Iris pigment epithelial cell (primary cell): ENCODE data around the gene GBP7.
"Not testable (repeated sequence)": the region's sequence is repeated elsewhere in the genome, so short reads cannot be mapped to it uniquely, and the experiment has no call there.

Experiments used
- DNase-seq: peaks from one replicate; pipeline ENCODE4 v3.0.0-alpha.2; 2011; ENCODE audit warnings: low read depth

The GBP7 gene

DNA sequence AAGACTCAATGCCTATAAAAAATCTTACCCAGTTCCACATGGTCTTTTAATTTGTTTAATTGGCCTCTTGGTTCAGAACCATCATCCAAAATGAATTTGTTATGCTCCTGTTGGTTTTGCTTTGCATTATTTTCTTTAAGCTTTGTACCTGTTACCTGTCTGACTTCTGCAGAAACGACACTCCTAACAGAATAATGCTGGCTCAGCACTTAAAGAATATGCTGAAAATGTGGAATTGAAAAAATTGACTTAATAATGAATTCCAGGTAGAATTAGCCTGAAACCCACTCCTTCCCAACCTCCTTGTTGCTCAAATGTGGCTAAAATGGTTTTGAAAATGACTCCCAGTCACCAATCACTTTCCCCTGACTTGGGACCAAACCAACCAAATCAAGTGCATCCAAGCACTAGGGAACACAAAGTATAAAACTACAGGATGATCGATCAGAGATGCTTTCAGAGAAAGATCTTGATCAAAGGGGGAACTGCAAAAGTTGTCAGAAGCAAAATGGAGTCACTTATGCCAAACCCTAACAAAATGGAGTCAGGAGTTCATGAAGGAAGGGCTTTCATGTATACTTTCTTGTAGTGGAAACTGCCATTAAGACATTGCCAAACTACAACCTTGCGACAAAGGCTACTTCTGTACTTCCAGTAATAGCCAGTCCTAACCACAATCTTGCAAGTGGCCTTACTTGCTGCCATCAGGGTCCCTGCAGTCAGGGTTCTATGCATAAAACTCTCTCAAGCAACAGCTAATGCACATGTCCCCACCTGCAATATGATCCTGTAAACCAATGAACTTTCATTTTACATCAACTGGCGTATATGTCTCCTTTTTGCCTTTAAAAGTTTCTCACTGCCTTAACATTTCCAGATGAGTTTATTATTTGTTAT is 5.4 kb downstream of the GBP7 start:
- DNase-seq, result no peak

DNA sequence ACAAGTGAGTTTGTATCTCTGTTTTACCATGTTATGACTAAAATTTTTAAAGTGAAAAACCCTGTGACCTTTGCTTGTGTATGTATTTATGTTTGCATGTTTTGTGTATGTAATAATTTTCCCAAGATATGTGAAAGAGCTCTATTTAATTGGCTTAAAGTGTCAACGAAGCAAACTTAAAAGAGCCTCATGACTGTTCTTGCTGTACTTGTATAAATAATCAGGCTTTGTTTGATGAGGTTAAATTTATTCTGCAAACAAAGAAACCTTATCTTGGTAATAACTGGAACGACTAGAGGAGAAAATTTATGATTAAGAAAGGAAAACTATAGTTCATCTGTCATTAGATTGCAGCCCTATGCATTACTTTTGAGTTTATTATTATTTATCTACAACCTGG is 6.6 kb downstream of the GBP7 start:
- DNase-seq, result no peak

DNA sequence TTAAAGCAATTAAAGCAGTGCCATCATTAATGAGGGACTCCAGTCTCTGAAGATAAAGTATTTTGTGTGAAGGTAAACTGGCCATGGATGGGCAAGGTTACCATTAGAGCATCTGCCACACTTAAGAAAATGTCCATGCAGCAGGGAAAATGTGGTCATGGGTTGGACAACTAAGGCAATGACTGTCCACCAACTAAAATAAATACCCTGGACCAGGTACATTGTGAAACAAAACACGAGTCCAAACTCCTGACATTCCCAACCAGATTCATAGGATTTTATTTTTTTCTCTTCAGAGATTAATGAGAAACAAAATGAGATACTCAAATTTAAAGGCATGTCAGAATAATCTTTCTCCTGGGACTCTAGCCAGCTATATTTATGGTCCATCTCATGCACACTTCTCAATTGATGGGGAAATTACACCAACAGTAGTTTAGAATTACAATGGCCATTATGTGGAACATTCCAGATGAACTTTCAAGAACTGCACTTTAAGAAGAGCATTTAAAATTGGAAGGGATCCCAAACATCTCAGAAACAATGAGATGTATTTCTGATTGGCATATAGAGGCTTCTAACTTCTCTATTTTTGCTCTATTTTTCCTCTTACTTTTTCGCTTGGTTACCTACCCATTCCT is 8.1 kb downstream of the GBP7 start:
- no peak for DNase-seq

DNA sequence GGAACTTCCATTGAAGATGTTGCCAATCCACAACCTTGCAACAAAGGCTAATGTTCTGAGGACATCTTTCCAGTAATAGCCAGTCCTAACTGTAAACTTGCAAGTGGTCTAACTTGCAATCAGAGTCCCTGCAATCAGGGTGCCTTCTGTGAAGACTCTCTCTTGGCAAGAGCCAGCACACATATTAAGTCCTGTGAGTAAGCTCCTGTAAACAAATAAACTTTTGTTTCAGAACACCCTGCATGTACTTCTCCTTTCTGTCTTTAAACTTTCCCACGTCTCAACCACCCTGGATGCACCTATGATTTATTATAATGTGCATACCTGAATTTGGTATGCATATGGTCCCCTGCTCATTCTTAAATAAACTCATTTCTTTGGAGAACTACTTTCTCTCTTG is 9.1 kb downstream of the GBP7 start:
- DNase-seq, result peak; percentile 9

DNA sequence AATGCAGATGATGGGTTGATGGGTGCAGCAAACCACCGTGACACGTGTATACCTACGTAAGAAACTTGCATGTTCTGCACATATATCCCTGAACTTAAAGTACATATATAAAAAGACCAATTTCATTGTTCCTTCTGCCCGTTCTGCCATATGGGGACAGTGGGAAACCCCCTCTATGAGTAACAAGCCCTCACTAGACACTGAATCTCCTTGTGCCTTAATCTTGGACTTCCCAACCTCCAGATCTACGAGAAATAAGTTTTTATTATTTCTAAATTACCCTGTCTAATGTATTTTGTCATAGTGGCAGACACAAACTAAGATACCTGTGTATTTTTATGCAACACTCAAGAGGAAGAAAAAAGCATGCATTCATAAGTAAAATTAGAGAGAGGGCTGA is 10.0 kb downstream of the GBP7 start:
- DNase-seq, result no peak

DNA sequence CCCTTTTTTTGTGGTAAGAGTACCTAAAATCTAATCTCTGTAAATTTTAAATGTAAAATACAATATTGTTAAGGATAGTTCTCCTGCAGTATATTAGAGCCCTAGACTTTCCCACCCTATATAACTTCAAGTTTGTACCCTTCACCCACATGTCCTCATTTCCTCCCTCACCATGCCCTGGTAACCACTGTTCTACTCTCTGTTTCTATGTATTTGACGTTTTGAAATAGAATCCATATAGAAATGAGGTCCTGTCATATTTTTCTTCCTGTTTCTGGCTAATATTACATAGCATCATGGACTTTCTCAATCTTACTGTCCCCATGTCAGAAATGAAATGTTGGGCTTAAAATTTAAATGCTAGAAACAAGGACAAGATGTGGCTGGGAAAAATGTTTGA is 24.8 kb downstream of the GBP7 start:
- no peak for DNase-seq

DNA sequence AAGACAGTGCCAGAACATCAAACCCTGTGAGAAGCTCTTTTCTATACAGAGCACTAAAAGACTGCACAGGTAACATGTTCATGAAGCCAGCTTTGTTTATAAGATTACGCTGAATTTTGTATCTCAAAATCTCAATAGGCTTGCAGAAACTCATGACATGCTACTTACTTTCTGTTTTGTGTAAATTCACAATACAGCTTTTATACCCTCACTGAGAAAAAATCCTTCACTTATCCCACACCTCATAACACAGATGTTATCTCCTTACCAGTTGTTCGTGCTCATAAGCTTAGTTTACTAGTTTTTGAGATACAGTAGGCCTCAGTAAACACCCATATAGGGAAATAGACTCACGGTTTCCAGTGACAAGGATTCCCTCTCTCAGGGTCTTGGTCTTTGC is 25.8 kb downstream of the GBP7 start:
- DNase-seq, result no peak

DNA sequence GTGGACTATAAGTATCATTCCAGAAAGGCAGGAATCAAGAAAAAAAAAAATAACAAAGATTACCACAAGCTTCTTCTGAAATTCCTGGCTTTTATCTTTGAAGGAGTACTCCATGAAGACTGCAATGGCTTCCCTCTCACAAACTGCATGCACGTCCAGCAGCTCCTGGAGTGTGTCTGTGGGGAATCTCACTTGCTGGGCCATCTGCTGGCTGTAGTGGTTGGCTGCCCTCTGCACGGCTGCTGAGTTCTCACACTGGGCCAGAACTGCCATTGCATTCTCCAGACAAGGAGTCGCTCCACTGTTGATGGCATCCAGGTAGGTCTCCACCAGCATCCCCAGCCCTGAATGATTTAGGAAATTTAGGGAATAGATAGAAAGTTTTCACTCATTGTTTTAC is 26.6 kb downstream of the GBP7 start:
- DNase-seq, result peak; percentile 26

DNA sequence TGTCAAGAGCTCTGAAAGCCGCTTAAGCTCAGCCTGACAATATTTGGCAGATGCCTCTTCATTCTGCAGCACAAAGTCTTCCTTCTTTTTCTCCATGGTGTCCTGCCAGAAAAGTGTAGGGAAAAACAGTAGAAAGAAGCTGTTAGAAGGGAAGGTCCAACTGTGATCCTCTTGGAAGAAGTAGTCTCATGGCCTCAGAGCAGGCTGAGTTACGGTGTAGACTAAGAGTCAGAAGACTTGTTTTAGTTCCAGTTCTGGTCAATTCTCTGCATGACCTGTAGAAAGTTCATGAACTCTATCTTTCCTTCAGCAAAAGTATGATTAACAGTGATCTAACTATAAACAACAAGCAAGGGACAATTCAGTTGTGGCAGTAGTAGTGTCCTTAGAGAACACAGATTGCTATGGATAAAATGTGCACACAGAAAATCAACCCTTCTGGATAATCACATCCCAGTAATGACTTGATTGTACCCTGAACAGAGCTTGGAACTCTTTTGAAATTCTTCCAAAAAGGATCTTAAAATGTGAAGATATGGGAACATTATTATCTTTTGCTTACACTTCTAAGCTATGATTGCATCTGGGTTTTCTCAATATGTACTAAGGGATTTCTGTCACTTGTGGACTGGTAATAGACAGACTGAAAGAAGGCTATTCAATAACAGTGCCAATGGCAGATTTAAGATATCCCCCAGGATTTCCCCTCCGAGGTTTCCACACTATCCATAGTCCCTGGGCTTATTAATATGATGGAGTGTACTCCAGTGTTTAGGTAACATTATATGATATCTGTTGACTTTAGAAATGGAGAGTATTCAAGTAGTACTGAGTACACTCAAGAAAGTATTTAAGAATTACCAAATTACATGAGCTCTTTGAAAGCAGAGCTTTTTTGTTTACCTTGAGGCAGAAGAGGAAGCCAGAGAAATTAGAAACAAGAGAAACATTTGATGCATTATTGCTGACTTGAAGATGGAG is 27.8 kb downstream of the GBP7 start:
- DNase-seq, result no peak

DNA sequence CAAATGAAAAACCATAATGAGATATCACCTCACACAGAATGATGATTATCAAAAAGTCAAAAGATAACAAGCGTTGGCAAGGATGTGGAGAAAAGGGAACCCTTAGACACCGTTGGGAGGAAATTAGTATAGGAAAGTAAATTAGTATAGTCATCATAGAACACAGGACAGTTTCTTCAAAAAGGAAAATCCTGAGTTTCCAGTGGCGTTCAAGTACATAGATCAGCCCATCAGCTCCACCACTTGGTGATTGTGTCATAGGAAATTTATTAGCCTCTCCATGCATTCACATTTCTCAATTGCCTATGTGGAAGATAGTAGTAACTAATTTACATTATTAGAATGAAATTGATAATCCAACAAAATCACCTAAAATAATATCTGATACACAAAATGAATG is 29.1 kb downstream of the GBP7 start:
- DNase-seq, result no peak

DNA sequence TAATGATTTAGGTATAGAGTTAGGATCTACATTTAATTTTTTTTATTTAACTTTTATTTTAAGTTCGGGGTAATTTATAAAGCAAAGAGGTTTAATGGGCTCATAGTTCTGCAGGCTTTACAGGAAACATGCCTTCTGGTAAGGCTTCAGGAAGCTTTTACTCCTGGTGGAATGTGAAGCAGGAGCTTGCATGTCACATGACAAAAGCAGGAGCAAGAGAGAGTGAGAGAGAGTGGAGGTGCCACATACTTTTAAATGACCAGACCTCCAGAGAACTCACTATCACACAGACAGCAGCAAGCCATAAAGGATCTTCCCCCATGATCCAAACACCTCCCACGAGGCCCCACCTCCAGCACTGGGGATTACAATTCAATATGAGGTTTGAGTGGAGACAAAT is 32.3 kb downstream of the GBP7 start:
- DNase-seq, result no peak

DNA sequence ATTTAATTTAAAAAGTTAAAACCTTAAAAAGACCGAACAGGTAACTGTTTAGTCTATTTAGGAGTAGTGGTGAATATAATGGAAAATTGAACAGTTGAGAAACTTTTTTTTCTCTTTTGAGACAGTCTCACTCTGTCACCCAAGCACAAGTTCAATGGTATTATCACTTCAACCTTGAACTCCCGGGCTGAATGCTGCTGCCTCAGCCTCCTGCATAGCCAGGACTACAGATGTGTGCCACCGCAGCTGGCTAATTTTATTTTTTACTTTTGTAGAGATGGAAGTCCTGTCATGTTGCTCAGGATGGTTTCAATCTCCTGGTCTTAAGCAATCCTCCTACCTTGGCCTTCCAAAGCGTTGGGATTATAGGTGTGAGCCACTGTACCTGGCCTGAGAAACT is 33.6 kb downstream of the GBP7 start:
- no peak for DNase-seq

DNA sequence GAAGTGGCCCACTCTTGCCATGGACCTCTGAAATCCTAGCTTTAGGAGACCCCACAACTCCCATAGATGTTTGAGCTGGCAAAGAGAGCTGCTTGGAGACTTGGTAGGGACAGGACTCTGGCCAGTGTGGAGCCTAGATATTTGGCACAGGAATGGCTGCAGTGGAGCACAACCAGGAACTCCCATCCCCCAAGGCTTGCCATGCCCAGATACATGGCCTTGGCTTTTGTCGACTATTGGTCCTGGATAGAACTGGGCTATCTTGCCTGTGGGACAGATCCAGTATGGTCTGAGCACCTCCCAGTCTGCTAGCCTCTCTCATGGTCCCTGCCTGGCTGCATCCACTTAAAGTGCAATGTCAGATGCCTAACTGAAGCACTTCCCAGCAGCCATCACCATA is 42.1 kb downstream of the GBP7 start:
- DNase-seq, result no peak

DNA sequence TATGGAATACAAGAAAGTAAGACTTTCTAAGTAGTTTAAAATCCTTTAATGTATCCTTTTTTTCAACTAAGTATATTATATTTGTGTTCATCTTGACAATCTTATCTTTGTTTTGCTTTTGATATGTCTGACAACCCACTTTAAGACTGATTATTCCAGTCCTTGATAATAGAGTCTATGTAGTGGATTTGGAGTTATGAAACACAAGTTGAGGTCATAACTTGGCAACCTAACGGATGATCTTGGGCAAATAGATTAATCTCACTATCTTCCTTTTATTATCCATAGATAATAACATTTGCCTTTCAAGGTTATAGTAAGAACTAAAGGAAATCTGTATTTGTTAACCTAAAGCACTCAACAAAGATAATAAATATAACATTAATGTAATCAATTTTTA is 45.1 kb downstream of the GBP7 start:
- peak; percentile 22 for DNase-seq

DNA sequence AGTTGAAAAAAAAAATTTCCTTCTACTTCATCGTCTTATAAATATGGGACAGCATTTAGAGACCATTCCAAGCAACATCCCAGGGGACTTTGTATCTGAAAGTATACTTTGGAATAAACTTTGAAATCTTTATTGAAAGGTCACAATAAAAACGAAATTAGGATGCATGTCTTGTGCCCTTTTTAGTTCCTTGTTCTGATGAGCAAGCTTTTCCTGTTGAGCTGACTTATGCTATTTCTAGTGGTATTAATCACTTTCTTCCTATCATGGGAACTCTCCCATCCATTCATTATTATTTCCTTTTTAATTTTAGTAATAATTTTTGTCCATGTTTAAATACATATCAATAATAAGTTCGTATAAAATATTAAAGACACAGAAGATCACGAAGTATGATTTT is 45.9 kb downstream of the GBP7 start:
- DNase-seq, result no peak

DNA sequence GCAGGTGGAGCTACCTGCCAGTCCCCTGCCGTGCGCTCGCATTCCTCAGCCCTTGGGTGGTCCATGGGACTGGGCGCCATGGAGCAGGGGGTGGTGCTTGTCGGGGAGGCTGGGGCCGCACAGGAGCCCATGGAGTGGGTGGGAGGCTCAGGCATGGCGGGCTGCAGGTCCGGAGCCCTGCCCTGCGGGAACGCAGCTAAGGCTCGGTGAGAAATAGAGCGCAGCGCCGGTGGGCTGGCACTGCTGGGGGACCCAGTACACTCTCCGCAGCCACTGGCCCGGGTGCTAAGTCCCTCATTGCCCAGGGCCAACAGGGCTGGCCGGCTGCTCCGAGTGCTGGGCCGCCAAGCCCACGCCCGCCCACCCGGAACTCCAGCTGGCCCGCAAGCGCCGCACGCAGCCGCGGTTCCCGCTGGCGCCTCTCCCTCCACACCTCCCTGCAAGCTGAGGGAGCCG is 47.8 kb downstream of the GBP7 start:
- not testable (repeated sequence) for DNase-seq

DNA sequence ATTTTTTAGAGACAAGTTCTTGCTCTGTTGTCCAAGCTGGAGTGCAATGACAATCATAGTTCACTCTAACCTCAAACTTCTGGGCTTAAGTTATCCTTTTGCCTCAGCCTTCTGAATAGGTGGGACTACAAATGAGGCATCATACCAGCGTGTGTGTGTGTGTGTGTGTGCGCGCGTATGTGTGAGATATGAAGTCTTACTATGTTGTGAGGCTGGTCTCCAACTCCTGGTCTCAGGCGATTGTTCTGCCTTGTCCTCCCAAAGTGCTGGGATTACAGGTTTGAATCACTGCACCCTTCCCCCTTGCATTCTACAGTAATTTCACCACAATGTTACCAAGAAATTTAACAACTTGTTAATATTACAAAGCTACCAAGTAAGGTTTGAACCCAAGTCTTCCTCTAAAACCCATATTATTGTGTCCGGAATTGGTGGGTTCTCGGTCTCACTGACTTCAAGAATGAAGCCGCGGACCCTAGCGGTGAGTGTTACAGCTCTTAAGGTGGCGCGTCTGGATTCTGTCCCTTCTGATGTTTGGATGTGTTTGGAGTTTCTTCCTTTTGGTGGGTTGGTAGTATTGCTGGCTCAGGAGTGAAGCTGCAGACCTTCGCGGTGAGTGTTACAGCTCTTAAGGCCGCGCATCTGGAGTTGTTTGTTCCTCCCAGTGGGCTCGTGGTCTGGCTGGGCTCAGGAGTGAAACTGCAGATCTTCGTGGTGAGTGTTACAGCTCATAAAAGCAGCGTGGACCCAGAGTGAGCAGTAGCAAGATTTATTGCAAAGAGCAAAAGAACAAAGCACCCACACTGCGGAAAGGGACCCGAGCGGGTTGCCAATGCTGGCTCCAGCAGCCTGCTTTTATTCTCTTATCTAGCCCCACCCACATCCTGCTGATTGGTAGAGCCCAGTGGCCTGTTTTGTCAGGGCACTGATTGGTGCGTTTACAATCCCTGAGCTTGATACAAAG is 48.9 kb downstream of the GBP7 start:
- DNase-seq, result peak; percentile 20

DNA sequence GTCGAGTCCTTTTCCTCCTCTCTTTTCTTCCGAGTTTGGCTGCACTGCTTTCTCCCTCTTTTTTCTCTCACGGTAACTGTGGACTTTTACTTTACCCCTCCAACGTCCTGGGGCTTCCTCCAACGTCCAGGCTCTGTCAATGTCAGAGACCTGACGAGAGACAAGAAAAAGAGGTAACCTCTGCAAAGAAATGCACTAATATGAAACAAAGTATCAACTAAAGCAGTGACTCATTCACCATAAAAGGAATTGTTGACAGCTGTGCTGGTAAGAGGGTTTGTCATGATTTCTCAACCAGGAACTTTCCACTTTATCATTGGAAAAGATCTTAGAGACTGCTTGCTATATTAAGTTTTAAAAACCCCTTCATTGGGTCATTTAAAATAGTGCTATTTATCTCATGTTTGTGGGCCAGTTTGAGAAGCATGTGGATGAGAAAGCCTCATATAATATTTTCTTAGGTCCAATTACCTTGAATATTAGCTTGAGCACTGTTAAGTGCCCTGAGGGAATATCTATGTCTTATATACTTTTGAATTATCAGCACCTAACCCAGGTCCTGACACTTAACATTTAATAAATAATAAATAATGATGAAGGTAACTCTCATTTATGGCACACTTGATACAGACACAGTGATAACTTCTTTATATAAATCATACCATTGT is 49.8 kb downstream of the GBP7 start, which contains the start of gene GBP2:
GBP2 (minus strand) TSS at position 202 of the 668 bp plus-strand sequence. CDS start 4,148 bp downstream, outside the sequence.
- peak; percentile 94 for DNase-seq

DNA sequence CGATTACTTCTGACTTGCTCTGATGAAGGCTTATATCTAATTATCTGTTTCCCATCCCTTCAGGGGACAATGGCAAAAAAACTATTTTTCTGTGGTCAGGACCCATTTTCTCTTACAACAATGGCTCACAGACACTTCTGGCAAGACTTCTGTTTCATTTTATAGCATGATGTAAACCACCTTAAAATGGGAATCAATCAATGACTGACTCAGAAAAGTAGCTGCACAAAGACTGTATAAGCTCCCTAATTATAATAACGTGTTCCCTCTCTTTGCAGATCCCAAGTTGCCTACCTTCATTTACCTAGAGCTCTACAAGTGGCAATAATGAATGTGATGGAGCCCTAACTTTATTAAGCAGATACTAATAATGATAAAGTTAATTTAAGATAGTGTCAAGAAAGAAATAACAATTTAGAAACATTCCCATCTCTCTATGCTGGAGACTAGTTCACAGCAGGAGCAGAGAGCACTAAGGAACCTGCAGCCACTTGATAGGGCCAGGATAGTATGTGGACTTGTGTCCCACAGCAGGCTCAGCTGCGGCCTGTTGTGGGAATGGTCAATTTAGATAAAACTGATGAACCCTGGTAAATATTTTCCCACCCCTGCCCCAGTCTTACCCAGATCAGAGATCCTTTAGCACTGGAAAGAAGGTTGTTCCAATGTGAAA is 50.4 kb downstream of the GBP7 start:
- peak; percentile 14 for DNase-seq

DNA sequence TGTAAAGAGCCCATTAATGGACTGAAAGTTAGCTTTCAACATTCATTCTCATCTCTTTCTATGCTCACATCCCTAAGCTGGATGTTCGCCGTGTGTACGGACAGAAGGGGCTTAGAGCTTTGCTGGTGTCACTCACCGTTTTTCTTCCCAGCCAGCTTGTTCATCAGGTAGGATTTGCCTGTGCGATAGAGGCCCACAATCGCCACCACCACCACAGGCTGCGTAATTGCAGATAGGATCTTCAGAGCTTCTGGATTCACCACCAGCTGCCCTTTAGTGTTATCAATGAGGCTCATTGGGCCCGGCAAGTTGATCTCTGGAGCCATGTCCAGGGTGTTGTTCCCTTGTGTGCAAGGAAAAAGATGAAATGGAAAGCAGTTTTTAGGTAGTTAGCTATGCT is 54.2 kb downstream of the GBP7 start:
- DNase-seq, result no peak
